ENCODE results near the gene ANKMY2.

The ANKMY2 gene

DNA sequence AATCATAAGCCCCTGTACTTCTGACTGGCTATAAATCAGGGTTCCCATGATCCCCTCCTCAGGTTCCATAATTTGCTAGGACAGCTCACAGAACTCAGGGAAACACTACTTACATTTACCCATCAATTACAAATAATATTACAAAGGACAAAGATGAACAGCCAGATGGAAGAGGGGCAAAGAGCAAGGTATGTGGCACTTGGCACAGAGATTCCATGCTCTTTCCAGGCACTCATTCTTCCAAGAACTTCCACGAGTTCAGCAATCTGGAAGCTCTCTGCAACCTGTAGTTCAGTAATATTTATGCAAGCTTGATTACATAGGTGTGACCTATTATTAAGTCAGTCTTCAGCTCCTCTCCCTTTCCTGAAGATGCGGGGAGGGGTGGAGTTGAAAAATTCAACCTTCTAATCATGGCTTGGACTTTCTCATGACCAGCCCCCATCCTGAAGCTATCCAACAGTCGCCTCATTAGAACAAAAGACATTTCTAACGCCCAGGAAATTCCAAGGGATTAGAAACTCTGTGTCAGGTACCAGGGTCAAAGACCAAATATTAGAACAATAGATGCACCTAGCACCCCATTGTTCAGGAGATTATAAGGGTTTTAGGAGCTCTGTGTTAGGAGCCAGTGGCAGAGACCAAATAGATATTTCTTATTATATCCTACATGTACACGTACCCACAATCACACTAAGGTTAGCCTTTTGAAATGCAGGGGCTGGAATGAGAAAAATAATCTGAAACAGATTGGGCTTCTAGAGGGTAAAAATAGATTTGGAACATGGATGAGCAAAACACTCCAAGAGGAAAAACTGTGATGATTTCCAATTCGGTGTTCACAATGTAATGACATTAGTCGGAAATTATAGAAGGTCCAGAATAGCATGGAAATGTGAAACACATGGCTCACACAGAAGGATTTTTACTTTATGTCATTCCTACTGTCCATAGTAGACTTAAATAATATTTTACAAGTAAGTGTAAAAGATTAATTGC is 7.0 kb downstream of the ANKMY2 start:
- Histone ChIP-seq H3K36me3 (ENCODE audit: insufficient read depth, low read depth, low read length) (no peaks in the 10 kb centered on the region; the same call in 1 of the 2 replicates), H3K4me1 (ENCODE audit: insufficient read depth, low read length) (peaks cover 16% of the 10 kb centered on the region), H3K9me3 (ENCODE audit: insufficient read depth, low read depth, low read length) (no peaks in the 10 kb centered on the region), H3K4me3 (ENCODE audit: low read length) (0 out of 2 replicates have a peak overlapping the region, but pooled peaks have one; percentile 17), H3K9ac (ENCODE audit: low read depth, low read length) (no peak overlapping the region), H3K27ac (ENCODE audit: low read length) (no peak overlapping the region), H3K27me3 (ENCODE audit: insufficient read depth, low read length) (no peaks in the 10 kb centered on the region)

- Histone ChIP-seq H3K9ac (ENCODE audit: low read depth, low read length) (no peak overlapping the region), H3K4me3 (ENCODE audit: low read length) (no peak overlapping the region), H3K9me3 (ENCODE audit: insufficient read depth, low read depth, low read length) (no peaks in the 10 kb centered on the region), H3K27ac (ENCODE audit: low read length) (no peak overlapping the region), H3K36me3 (ENCODE audit: insufficient read depth, low read depth, low read length) (no peaks in the 10 kb centered on the region; the same call in 1 of the 2 replicates), H3K27me3 (ENCODE audit: insufficient read depth, low read length) (no peaks in the 10 kb centered on the region), H3K4me1 (ENCODE audit: insufficient read depth, low read length) (peaks cover 16% of the 10 kb centered on the region)
These were observed 8.2 kb downstream of the ANKMY2 start for GRCh38 chr7:16637379-16637778.

- Histone ChIP-seq H3K9me3 (ENCODE audit: insufficient read depth, low read depth, low read length) (no peaks in the 10 kb centered on the region), H3K4me3 (ENCODE audit: low read length) (no peak overlapping the region), H3K27ac (ENCODE audit: low read length) (no peak overlapping the region), H3K27me3 (ENCODE audit: insufficient read depth, low read length) (no peaks in the 10 kb centered on the region), H3K9ac (ENCODE audit: low read depth, low read length) (no peak overlapping the region), H3K36me3 (ENCODE audit: insufficient read depth, low read depth, low read length) (no peaks in the 10 kb centered on the region; the same call in 1 of the 2 replicates), H3K4me1 (ENCODE audit: insufficient read depth, low read length) (peaks cover 16% of the 10 kb centered on the region)
These were observed 8.9 kb downstream of the ANKMY2 start for GRCh38 chr7:16636555-16637101.

DNA sequence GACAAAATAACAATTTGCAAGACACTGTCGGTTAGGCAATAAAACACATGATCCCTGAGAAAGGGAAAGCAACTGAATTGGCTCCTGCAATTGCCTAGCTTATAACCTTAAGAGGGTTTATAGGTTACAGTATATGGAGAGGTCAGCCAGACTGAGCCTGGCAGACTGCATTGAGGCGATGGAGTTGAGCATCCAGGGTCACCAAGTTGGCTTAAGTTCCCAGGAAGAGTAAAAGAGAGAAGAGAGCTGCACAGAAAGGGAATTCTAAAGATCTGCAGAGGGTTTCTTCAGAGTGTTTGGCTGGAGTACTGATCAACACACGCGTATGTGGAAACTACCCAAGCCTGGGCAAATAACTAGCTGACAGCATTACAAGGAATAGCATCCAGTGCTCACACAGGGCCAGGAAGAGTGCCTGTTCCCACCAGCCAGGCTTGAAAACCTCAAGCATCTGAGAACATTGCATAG is 11.2 kb downstream of the ANKMY2 start:
- no peaks in the 10 kb centered on the region for H3K9me3 ChIP-seq (ENCODE audit: insufficient read depth, low read depth, low read length)

DNA sequence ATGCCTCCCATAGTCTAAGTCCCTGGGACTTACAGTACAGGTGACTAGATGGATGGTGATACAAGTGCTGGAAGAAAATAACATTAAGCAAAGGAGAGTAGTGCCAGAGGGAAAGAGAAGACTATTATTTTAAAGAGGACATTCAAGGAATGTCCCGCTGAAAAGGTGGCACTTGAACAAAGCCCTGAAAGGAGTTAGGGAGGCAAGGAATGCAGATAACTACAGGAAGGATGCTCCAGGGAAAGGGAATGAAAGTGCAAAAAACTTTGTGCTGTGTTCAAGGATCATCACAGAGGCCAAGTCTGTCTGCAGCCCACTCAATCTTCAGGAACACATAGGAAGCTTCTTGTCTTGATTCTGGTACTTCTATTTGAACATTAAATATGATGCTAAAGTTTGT is 14.9 kb downstream of the ANKMY2 start:
- no peak overlapping the region for H3K9ac ChIP-seq (ENCODE audit: low read depth, low read length)
- H3K36me3 ChIP-seq (ENCODE audit: insufficient read depth, low read depth, low read length), result no peaks in the 10 kb centered on the region; the same call in 1 of the 2 replicates
- peaks cover 8% of the 10 kb centered on the region; the same call in 1 of the 2 replicates for H3K4me1 ChIP-seq (ENCODE audit: insufficient read depth, low read length)
- H3K27ac ChIP-seq (ENCODE audit: low read length), result no peak overlapping the region
- H3K4me3 ChIP-seq (ENCODE audit: low read length), result no peak overlapping the region
- no peaks in the 10 kb centered on the region for H3K27me3 ChIP-seq (ENCODE audit: insufficient read depth, low read length)
- no peaks in the 10 kb centered on the region for H3K9me3 ChIP-seq (ENCODE audit: insufficient read depth, low read depth, low read length)

More for the DNA sequence above, 11.2 kb downstream of the ANKMY2 start:
- no peaks in the 10 kb centered on the region; the same call in 1 of the 2 replicates for H3K36me3 ChIP-seq (ENCODE audit: insufficient read depth, low read depth, low read length)
- peaks cover 24% of the 10 kb centered on the region for H3K4me1 ChIP-seq (ENCODE audit: insufficient read depth, low read length)
- no peak overlapping the region for H3K9ac ChIP-seq (ENCODE audit: low read depth, low read length)
- H3K27ac ChIP-seq (ENCODE audit: low read length), result no peak overlapping the region
- no peak overlapping the region for H3K4me3 ChIP-seq (ENCODE audit: low read length)
- H3K27me3 ChIP-seq (ENCODE audit: insufficient read depth, low read length), result no peaks in the 10 kb centered on the region

DNA sequence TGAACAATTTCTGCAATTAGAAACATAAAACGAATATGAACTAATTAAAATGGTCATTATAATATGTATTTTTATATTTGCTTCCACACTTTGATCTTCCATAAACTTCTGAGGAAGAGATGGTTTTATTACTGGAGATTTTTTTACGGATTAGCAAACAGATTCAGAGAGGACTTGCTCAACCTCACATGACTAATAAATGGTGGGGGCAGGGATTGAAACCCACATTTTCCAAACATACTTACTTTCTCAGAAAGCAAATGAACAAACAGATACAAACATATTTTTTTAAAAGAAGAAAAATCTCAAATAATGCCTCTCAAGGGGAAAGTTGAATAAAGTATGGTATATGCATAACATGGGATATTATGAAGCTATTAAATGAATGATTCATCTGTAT is 18.3 kb downstream of the ANKMY2 start:
- Histone ChIP-seq H3K9me3 (ENCODE audit: insufficient read depth, low read depth, low read length) (no peaks in the 10 kb centered on the region), H3K4me3 (ENCODE audit: low read length) (no peak overlapping the region), H3K9ac (ENCODE audit: low read depth, low read length) (no peak overlapping the region), H3K4me1 (ENCODE audit: insufficient read depth, low read length) (peaks cover 8% of the 10 kb centered on the region; the same call in 1 of the 2 replicates), H3K27me3 (ENCODE audit: insufficient read depth, low read length) (no peaks in the 10 kb centered on the region), H3K27ac (ENCODE audit: low read length) (no peak overlapping the region), H3K36me3 (ENCODE audit: insufficient read depth, low read depth, low read length) (peaks cover 7% of the 10 kb centered on the region)

DNA sequence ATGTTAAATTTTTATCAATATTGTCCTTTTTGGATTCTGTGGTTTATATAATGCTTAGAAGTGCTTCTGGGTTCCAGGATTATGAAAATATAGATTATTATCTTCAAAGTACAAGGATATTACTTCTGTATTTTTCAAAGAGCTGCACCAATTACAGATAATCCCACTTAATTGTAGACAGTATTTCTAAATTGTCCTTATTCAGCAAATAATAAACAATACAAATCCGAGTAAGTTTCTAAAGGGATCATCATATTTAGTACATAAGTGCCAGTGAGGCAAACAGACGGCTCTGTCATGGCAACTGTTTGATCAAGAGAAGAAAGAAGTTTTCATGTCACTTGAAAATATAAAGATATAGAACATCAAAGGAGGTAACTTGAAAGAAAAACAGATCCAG is 19.2 kb downstream of the ANKMY2 start:
- Histone ChIP-seq H3K4me1 (ENCODE audit: insufficient read depth, low read length) (peaks cover 8% of the 10 kb centered on the region; the same call in 1 of the 2 replicates), H3K27ac (ENCODE audit: low read length) (no peak overlapping the region), H3K4me3 (ENCODE audit: low read length) (no peak overlapping the region), H3K36me3 (ENCODE audit: insufficient read depth, low read depth, low read length) (peaks cover 7% of the 10 kb centered on the region), H3K9me3 (ENCODE audit: insufficient read depth, low read depth, low read length) (no peaks in the 10 kb centered on the region), H3K27me3 (ENCODE audit: insufficient read depth, low read length) (no peaks in the 10 kb centered on the region), H3K9ac (ENCODE audit: low read depth, low read length) (no peak overlapping the region)

DNA sequence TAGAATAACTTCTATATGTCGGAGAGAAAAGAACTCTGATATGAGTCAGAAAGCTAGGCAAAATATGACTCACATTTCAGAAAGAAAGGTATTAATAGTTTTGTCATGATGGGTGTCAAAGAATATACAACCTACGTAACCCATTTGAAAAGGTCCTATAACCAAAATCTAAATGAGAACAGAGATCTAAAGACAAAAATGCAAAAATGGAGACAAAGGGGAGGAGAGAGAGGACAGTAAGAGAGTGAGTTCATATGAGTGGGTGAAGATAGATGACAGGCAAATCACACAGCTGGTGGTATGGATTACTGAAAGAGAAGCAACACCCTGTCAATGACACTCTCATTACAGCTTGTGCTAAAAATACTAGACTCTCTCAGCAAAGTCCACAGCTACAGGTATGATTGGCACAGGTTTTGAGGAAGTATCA is 25.6 kb downstream of the ANKMY2 start:
- H3K27me3 ChIP-seq (ENCODE audit: insufficient read depth, low read length), result no peaks in the 10 kb centered on the region
- no peak overlapping the region for H3K27ac ChIP-seq (ENCODE audit: low read length)
- H3K9ac ChIP-seq (ENCODE audit: low read depth, low read length), result no peak overlapping the region
- H3K4me1 ChIP-seq (ENCODE audit: insufficient read depth, low read length), result peaks cover 13% of the 10 kb centered on the region; the same call in 1 of the 2 replicates
- no peak overlapping the region for H3K4me3 ChIP-seq (ENCODE audit: low read length)
- peaks cover 12% of the 10 kb centered on the region for H3K36me3 ChIP-seq (ENCODE audit: insufficient read depth, low read depth, low read length)
- no peaks in the 10 kb centered on the region for H3K9me3 ChIP-seq (ENCODE audit: insufficient read depth, low read depth, low read length)

- peaks cover 13% of the 10 kb centered on the region; the same call in 1 of the 2 replicates for H3K4me1 ChIP-seq (ENCODE audit: insufficient read depth, low read length)
- no peaks in the 10 kb centered on the region for H3K9me3 ChIP-seq (ENCODE audit: insufficient read depth, low read depth, low read length)
- H3K36me3 ChIP-seq (ENCODE audit: insufficient read depth, low read depth, low read length), result peaks cover 6% of the 10 kb centered on the region
- H3K9ac ChIP-seq (ENCODE audit: low read depth, low read length), result no peak overlapping the region
- no peaks in the 10 kb centered on the region for H3K27me3 ChIP-seq (ENCODE audit: insufficient read depth, low read length)
- no peak overlapping the region for H3K27ac ChIP-seq (ENCODE audit: low read length)
- H3K4me3 ChIP-seq (ENCODE audit: low read length), result no peak overlapping the region
These were observed 29.0 kb downstream of the ANKMY2 start for GRCh38 chr7:16616542-16616941.

GRCh38 chr7:16616122-16616521 is 29.4 kb downstream of the ANKMY2 start:
- no peaks in the 10 kb centered on the region for H3K27me3 ChIP-seq (ENCODE audit: insufficient read depth, low read length)
- H3K36me3 ChIP-seq (ENCODE audit: insufficient read depth, low read depth, low read length), result peaks cover 6% of the 10 kb centered on the region
- no peaks in the 10 kb centered on the region for H3K9me3 ChIP-seq (ENCODE audit: insufficient read depth, low read depth, low read length)
- no peak overlapping the region for H3K27ac ChIP-seq (ENCODE audit: low read length)
- H3K4me1 ChIP-seq (ENCODE audit: insufficient read depth, low read length), result peaks cover 13% of the 10 kb centered on the region; the same call in 1 of the 2 replicates
- H3K9ac ChIP-seq (ENCODE audit: low read depth, low read length), result no peak overlapping the region
- H3K4me3 ChIP-seq (ENCODE audit: low read length), result no peak overlapping the region

DNA sequence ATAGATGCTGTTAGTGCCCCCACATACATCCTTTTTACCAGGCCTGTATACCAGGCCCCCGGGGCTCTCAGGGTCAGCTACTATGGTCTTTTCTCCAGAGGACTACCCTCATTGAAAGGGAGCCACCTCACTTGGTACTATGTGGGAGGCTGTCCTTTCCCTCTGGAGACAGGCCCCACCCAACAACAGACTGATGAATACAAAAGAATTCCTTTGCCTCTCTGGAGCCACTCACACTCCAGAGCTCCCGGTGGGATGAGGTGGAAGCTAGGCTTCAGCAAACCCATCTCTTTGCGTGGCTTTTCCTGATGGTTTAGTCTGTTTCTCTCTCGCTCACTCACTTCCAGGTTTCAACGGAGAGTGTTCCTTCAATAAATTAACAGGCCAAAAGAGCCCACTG is 30.3 kb downstream of the ANKMY2 start:
- peaks cover 6% of the 10 kb centered on the region for H3K36me3 ChIP-seq (ENCODE audit: insufficient read depth, low read depth, low read length)
- H3K27ac ChIP-seq (ENCODE audit: low read length), result no peak overlapping the region
- H3K27me3 ChIP-seq (ENCODE audit: insufficient read depth, low read length), result no peaks in the 10 kb centered on the region
- H3K4me1 ChIP-seq (ENCODE audit: insufficient read depth, low read length), result peaks cover 12% of the 10 kb centered on the region; the same call in 1 of the 2 replicates
- no peak overlapping the region for H3K4me3 ChIP-seq (ENCODE audit: low read length)
- no peaks in the 10 kb centered on the region for H3K9me3 ChIP-seq (ENCODE audit: insufficient read depth, low read depth, low read length)
- no peak overlapping the region for H3K9ac ChIP-seq (ENCODE audit: low read depth, low read length)

Measured in iPS-20b (cell line).